Neural cell (in vitro differentiated cells): ENCODE measurements around the gene MYOG. TPM values are rescaled to one million over a fixed set of nuclear protein-coding genes. Genes with fewer than 3 reads are reported as not detected.

Experiments
- H2AFZ ChIP-seq: fragments of 200-600, 300-800 bp; sonication (generic), shearing (Covaris generic); 2 replicates; pipeline ENCODE4 v1.6.0; 2014; ENCODE audit warnings: low read depth, mild to moderate bottlenecking, antibody characterized with exemption, low read length, moderate library complexity
- H3F3A ChIP-seq: fragments of 200-600 bp; shearing (Covaris generic); 2 replicates; pipeline ENCODE4 v1.6.1; 2016; ENCODE audit warnings: mild to moderate bottlenecking, moderate library complexity, mixed read lengths, antibody characterized with exemption, low read length; ENCODE audit not compliant: insufficient read depth, poor library complexity, severe bottlenecking
- H3K27ac ChIP-seq: fragments of 200-600, 300-800 bp; sonication (generic), shearing (Covaris generic); 2 replicates; pipeline ENCODE4 v1.5.1; 2014; ENCODE audit warnings: mild to moderate bottlenecking, low read length, moderate library complexity
- H3K27me3 ChIP-seq: fragments of 300-800, 200-600 bp; sonication (generic), shearing (Covaris generic); 2 replicates; pipeline ENCODE4 v1.6.0; 2014; ENCODE audit warnings: mild to moderate bottlenecking, low read depth, low read length, moderate library complexity; ENCODE audit not compliant: insufficient read depth
- H3K36me3 ChIP-seq: fragments of 300-800, 200-600 bp; sonication (generic), shearing (Covaris generic); 2 replicates; pipeline ENCODE4 v1.5.1; 2014; ENCODE audit warnings: mild to moderate bottlenecking, antibody characterized with exemption, low read length, moderate library complexity; ENCODE audit not compliant: insufficient read depth
- H3K4me2 ChIP-seq: fragments of 300-800, 200-600 bp; sonication (generic), shearing (Covaris generic); 2 replicates; pipeline ENCODE4 v1.6.0; 2014; ENCODE audit warnings: mild to moderate bottlenecking, low read length
- H3K4me3 ChIP-seq: fragments of 300-800, 200-600 bp; sonication (generic), shearing (Covaris generic); 2 replicates; pipeline ENCODE4 v1.5.1; 2014; ENCODE audit warnings: mild to moderate bottlenecking, low read length, moderate library complexity
- H3K79me2 ChIP-seq: fragments of 200-600 bp; shearing (Covaris generic); replicated peaks from 2 replicates; pipeline ENCODE4 v1.6.0; 2014; ENCODE audit warnings: mild to moderate bottlenecking, low read length, moderate library complexity; ENCODE audit not compliant: insufficient read depth
- H3K9ac ChIP-seq: fragments of 300-800, 200-600 bp; sonication (generic), shearing (Covaris generic); 2 replicates; pipeline ENCODE4 v1.6.1; 2016; ENCODE audit warnings: mild to moderate bottlenecking, low read length, mixed read lengths
- H3K9me2 ChIP-seq: fragments of 200-600 bp; shearing (Covaris generic); 2 replicates; pipeline ENCODE4 v1.6.1; 2016; ENCODE audit warnings: mild to moderate bottlenecking, low read length, mixed read lengths; ENCODE audit not compliant: insufficient read depth
- H3K9me3 ChIP-seq: fragments of 200-600, 300-800 bp; sonication (generic), shearing (Covaris generic); 2 replicates; pipeline ENCODE4 v1.6.1; 2016; ENCODE audit warnings: mild to moderate bottlenecking, mixed run types, low read length, moderate library complexity, mixed read lengths
- H4K20me1 ChIP-seq: fragments of 200-600 bp; shearing (Covaris generic); 2 replicates; pipeline ENCODE4 v1.6.1; 2016; ENCODE audit warnings: mild to moderate bottlenecking, mixed run types; ENCODE audit not compliant: insufficient read depth
- CTCF ChIP-seq: fragments of 450-650 bp; IDR thresholded peaks from 2 replicates; pipeline ENCODE4 v1.5.1; 2014; ENCODE audit warnings: antibody characterized with exemption, mild to moderate bottlenecking, moderate library complexity; ENCODE audit not compliant: poor library complexity, severe bottlenecking
- EP300 ChIP-seq: fragments of 450-650 bp; conservative IDR thresholded peaks from 2 replicates; pipeline ENCODE4 v1.6.1; 2014; ENCODE audit warnings: antibody characterized with exemption, mild to moderate bottlenecking, moderate library complexity; ENCODE audit not compliant: poor library complexity, severe bottlenecking
- EZH2 ChIP-seq: fragments of 200-600, 300-800 bp; shearing (Covaris generic), sonication (generic); IDR thresholded peaks from 2 replicates; pipeline ENCODE4 v1.6.1; 2014; ENCODE audit warnings: antibody characterized with exemption, low read length, borderline replicate concordance, mild to moderate bottlenecking; ENCODE audit not compliant: insufficient read depth, poor library complexity, severe bottlenecking
- MXI1 ChIP-seq: fragments of 450-650 bp; conservative IDR thresholded peaks from 2 replicates; pipeline ENCODE4 v1.6.1; 2014; ENCODE audit warnings: antibody characterized with exemption, mild to moderate bottlenecking; ENCODE audit not compliant: poor library complexity, severe bottlenecking
- POLR2AphosphoS5 ChIP-seq: IDR thresholded peaks from 2 replicates; pipeline ENCODE4 v1.6.1; 2012
- RAD21 ChIP-seq: fragments of 450-650 bp; conservative IDR thresholded peaks from 2 replicates; pipeline ENCODE4 v1.6.1; 2014; ENCODE audit warnings: antibody characterized with exemption, mild to moderate bottlenecking, moderate library complexity
- REST ChIP-seq: IDR thresholded peaks from 2 replicates; pipeline ENCODE4 v1.6.1; 2012; ENCODE audit warnings: borderline replicate concordance
- SMC3 ChIP-seq: fragments of 450-650 bp; conservative IDR thresholded peaks from 2 replicates; pipeline ENCODE4 v1.6.1; 2014; ENCODE audit warnings: antibody characterized with exemption, mild to moderate bottlenecking, moderate library complexity; ENCODE audit not compliant: poor library complexity
- TAF1 ChIP-seq: IDR thresholded peaks from 2 replicates; pipeline ENCODE4 v1.6.1; 2012; ENCODE audit warnings: low read depth
- polyA plus RNA-seq: library from polyadenylated mRNA; depleted of rRNA; stranded (reverse); fragments of >200 nt; gene quantifications from 2 replicates; pipeline ENCODE4 v1.2.3, GENCODE V29; 2014

MYOG gene
- polyA plus RNA-seq, 1 donor from 2014 or later = not detected

- no peak overlapping the region for H3K9ac ChIP-seq
- H3K79me2 ChIP-seq = no peaks in the 10 kb centered on the region
- H3K9me2 ChIP-seq = no peaks in the 10 kb centered on the region
- no peaks in the 10 kb centered on the region for H3K9me3 ChIP-seq
- no peak overlapping the region for H3K4me2 ChIP-seq
- H2AFZ ChIP-seq = no peak overlapping the region
- H3K27ac ChIP-seq = no peak overlapping the region
- no peaks in the 10 kb centered on the region for H3K36me3 ChIP-seq
- H4K20me1 ChIP-seq = no peaks in the 10 kb centered on the region
- no peaks in the 10 kb centered on the region for H3K27me3 ChIP-seq
- no peak for TF ChIP-seq CTCF
- no peak overlapping the region for H3K4me3 ChIP-seq
- H3F3A ChIP-seq = no peaks in the 10 kb centered on the region
These were observed 25.7 kb downstream of the MYOG start for GRCh38 chr1:203060115-203060514.

GRCh38 chr1:203059485-203059884 is 26.3 kb downstream of the MYOG start:
- Histone ChIP-seq H3K27ac (no peak overlapping the region), H3F3A (no peaks in the 10 kb centered on the region), H3K9me3 (no peaks in the 10 kb centered on the region), H3K4me3 (no peak overlapping the region), H3K4me2 (no peak overlapping the region), H3K79me2 (no peaks in the 10 kb centered on the region), H3K36me3 (no peaks in the 10 kb centered on the region), H2AFZ (no peak overlapping the region), H4K20me1 (no peaks in the 10 kb centered on the region), H3K27me3 (no peaks in the 10 kb centered on the region), H3K9me2 (no peaks in the 10 kb centered on the region), H3K9ac (no peak overlapping the region)
- no peak for TF ChIP-seq TAF1
- TF ChIP-seq EP300 = no peak
- TF ChIP-seq CTCF = no peak
- TF ChIP-seq SMC3 = no peak
- no peak for TF ChIP-seq RAD21
- no peak for TF ChIP-seq POLR2AphosphoS5
- no peak for TF ChIP-seq MXI1
- no peak for TF ChIP-seq EZH2
- TF ChIP-seq REST = no peak
